Neural progenitor cell (in vitro differentiated cells): Measurements from ENCODE around the gene RENBP. TPM values are rescaled to one million over a fixed set of nuclear protein-coding genes. Genes with fewer than 3 reads are reported as not detected.

Source experiments
- DNase-seq: peaks from one replicate; pipeline ENCODE4 v3.0.0-alpha.2; 2016; ENCODE audit warnings: low spot score
- H2AFZ ChIP-seq: fragments of 200-600 bp; sonication (generic); replicated peaks from 2 replicates; pipeline ENCODE4 v1.6.1; 2016; ENCODE audit warnings: antibody characterized with exemption
- H3F3A ChIP-seq: fragments of 200-600 bp; sonication (generic); 2 replicates; pipeline ENCODE4 v1.6.1; 2016; ENCODE audit warnings: antibody characterized with exemption, low read depth
- H3K27ac ChIP-seq: fragments of 200-600 bp; sonication (generic); 2 replicates; pipeline ENCODE4 v1.5.1; 2016; ENCODE audit warnings: mild to moderate bottlenecking
- H3K27me3 ChIP-seq: fragments of 200-600 bp; sonication (generic); 2 replicates; pipeline ENCODE4 v1.6.1; 2016; ENCODE audit warnings: mild to moderate bottlenecking, moderate library complexity
- H3K36me3 ChIP-seq: fragments of 200-600 bp; sonication (generic); 2 replicates; pipeline ENCODE4 v1.5.1; 2016
- H3K4me1 ChIP-seq: fragments of 200-600 bp; sonication (generic); 2 replicates; pipeline ENCODE4 v1.6.1; 2016; ENCODE audit warnings: mixed run types
- H3K4me2 ChIP-seq: fragments of 200-600 bp; sonication (generic); 2 replicates; pipeline ENCODE4 v1.6.1; 2016
- H3K4me3 ChIP-seq: fragments of 200-600 bp; sonication (generic); 2 replicates; pipeline ENCODE4 v1.5.1; 2016
- H3K79me2 ChIP-seq: fragments of 200-600 bp; sonication (generic); 2 replicates; pipeline ENCODE4 v1.6.1; 2016; ENCODE audit warnings: low read depth
- H3K9ac ChIP-seq: fragments of 200-600 bp; sonication (generic); 2 replicates; pipeline ENCODE4 v1.6.1; 2016
- H3K9me3 ChIP-seq: fragments of 200-600 bp; sonication (generic); 2 replicates; pipeline ENCODE4 v1.5.1; 2016; ENCODE audit warnings: low read depth
- H4K20me1 ChIP-seq: fragments of 200-600 bp; sonication (generic); 2 replicates; pipeline ENCODE4 v1.6.1; 2016; ENCODE audit warnings: low read depth
- H3K27ac Mint-ChIP-seq: 3 replicates; pipeline ENCODE4 v1.8.0; 2021; ENCODE audit warnings: mixed read lengths
- H3K27me3 Mint-ChIP-seq: 2 replicates; pipeline ENCODE4 v1.8.0; 2022; ENCODE audit warnings: low read depth, mild to moderate bottlenecking, inconsistent platforms, moderate library complexity, mixed read lengths; ENCODE audit not compliant: insufficient read depth
- H3K36me3 Mint-ChIP-seq: 3 replicates; pipeline ENCODE4 v1.8.0; 2021; ENCODE audit warnings: mixed read lengths
- H3K4me1 Mint-ChIP-seq: 3 replicates; pipeline ENCODE4 v1.8.0; 2021; ENCODE audit warnings: mixed read lengths
- H3K4me3 Mint-ChIP-seq: 3 replicates; pipeline ENCODE4 v1.8.0; 2021; ENCODE audit warnings: mild to moderate bottlenecking, moderate library complexity, mixed read lengths
- H3K9me3 Mint-ChIP-seq: 3 replicates; pipeline ENCODE4 v1.8.0; 2020; ENCODE audit warnings: mixed read lengths
- EZH2 ChIP-seq: fragments of 200-600 bp; sonication (generic); IDR thresholded peaks from 2 replicates; pipeline ENCODE4 v1.6.1; 2017; ENCODE audit warnings: antibody characterized with exemption, mild to moderate bottlenecking, moderate library complexity
- EZH2phosphoT487 ChIP-seq: fragments of 200-600 bp; sonication (generic); IDR thresholded peaks from 2 replicates; pipeline ENCODE4 v1.6.1; 2017; ENCODE audit warnings: antibody characterized with exemption
- total RNA-seq: library from RNA; depleted of rRNA; stranded (reverse); fragments of >200 nt; gene quantifications from 2 replicates; pipeline ENCODE4 v1.2.3, GENCODE V29; 2015; ENCODE audit warnings: low replicate concordance
- TF ChIP-seq, protein P1 (sequence below): fragments of 200-600 bp; sonication (generic); IDR thresholded peaks from 2 replicates; pipeline ENCODE4 v1.5.1; 2017; ENCODE audit warnings: antibody characterized with exemption, mild to moderate bottlenecking

Gene RENBP
- total RNA-seq, 1 donor from 2014 or later, result 5.4 TPM

- H4K20me1 ChIP-seq, result no peaks in the 10 kb centered on the region
- Mint-ChIP-seq H3K27me3 (peaks cover 12% of the 10 kb centered on the region), H3K36me3 (peaks cover 24% of the 10 kb centered on the region), H3K27ac (peak overlapping the region; percentile 74), H3K9me3 (no peaks in the 10 kb centered on the region), H3K4me3 (peak overlapping the region; percentile 51), H3K4me1 (peaks cover 31% of the 10 kb centered on the region)
- H2AFZ ChIP-seq, result no peak overlapping the region
- no peak overlapping the region for H3K4me3 ChIP-seq
- peak; percentile 62 for DNase-seq
- H3K27ac ChIP-seq, result peak overlapping the region; percentile 80
- peaks cover 26% of the 10 kb centered on the region for H3F3A ChIP-seq
- TF ChIP-seq, protein P1, sequence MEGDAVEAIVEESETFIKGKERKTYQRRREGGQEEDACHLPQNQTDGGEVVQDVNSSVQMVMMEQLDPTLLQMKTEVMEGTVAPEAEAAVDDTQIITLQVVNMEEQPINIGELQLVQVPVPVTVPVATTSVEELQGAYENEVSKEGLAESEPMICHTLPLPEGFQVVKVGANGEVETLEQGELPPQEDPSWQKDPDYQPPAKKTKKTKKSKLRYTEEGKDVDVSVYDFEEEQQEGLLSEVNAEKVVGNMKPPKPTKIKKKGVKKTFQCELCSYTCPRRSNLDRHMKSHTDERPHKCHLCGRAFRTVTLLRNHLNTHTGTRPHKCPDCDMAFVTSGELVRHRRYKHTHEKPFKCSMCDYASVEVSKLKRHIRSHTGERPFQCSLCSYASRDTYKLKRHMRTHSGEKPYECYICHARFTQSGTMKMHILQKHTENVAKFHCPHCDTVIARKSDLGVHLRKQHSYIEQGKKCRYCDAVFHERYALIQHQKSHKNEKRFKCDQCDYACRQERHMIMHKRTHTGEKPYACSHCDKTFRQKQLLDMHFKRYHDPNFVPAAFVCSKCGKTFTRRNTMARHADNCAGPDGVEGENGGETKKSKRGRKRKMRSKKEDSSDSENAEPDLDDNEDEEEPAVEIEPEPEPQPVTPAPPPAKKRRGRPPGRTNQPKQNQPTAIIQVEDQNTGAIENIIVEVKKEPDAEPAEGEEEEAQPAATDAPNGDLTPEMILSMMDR, result no peak
- TF ChIP-seq EZH2phosphoT487 (no peak), EZH2 (no peak)
- H3K4me2 ChIP-seq, result no peak overlapping the region
- H3K9ac ChIP-seq, result no peak overlapping the region
- no peaks in the 10 kb centered on the region for H3K9me3 ChIP-seq
- peaks cover 9% of the 10 kb centered on the region for H3K79me2 ChIP-seq
- no peaks in the 10 kb centered on the region for H3K36me3 ChIP-seq
- H3K27me3 ChIP-seq, result no peaks in the 10 kb centered on the region
- peaks cover 6% of the 10 kb centered on the region for H3K4me1 ChIP-seq
Measured at GRCh38 chrX:153948002-153948466, 3.6 kb upstream of the RENBP start.

- H3K36me3 ChIP-seq, result no peaks in the 10 kb centered on the region
- no peak overlapping the region for H3K9ac ChIP-seq
- H3K27ac Mint-ChIP-seq, result peak overlapping the region; percentile 81
- H3F3A ChIP-seq, result peaks cover 26% of the 10 kb centered on the region
- H3K4me3 ChIP-seq, result no peak overlapping the region
- H3K4me1 ChIP-seq, result peaks cover 6% of the 10 kb centered on the region
- DNase-seq, result peak; percentile 85
- H3K4me1 Mint-ChIP-seq, result peaks cover 29% of the 10 kb centered on the region
- peaks cover under 1% of the 10 kb centered on the region for H3K79me2 ChIP-seq
- TF ChIP-seq, protein P1, result peak; percentile 75
- TF ChIP-seq EZH2phosphoT487, result no peak
- H3K27ac ChIP-seq, result peak overlapping the region; percentile 80
- H2AFZ ChIP-seq, result no peak overlapping the region
- H3K9me3 Mint-ChIP-seq, result no peaks in the 10 kb centered on the region
- H3K4me3 Mint-ChIP-seq, result peak overlapping the region; percentile 31
- H3K27me3 Mint-ChIP-seq, result peaks cover 12% of the 10 kb centered on the region
- peaks cover 21% of the 10 kb centered on the region for H3K36me3 Mint-ChIP-seq
- H3K4me2 ChIP-seq, result no peak overlapping the region
- no peaks in the 10 kb centered on the region for H3K9me3 ChIP-seq
- H3K27me3 ChIP-seq, result no peaks in the 10 kb centered on the region
- no peaks in the 10 kb centered on the region for H4K20me1 ChIP-seq
Measured at GRCh38 chrX:153947009-153947769, 2.7 kb upstream of the RENBP start.

DNA sequence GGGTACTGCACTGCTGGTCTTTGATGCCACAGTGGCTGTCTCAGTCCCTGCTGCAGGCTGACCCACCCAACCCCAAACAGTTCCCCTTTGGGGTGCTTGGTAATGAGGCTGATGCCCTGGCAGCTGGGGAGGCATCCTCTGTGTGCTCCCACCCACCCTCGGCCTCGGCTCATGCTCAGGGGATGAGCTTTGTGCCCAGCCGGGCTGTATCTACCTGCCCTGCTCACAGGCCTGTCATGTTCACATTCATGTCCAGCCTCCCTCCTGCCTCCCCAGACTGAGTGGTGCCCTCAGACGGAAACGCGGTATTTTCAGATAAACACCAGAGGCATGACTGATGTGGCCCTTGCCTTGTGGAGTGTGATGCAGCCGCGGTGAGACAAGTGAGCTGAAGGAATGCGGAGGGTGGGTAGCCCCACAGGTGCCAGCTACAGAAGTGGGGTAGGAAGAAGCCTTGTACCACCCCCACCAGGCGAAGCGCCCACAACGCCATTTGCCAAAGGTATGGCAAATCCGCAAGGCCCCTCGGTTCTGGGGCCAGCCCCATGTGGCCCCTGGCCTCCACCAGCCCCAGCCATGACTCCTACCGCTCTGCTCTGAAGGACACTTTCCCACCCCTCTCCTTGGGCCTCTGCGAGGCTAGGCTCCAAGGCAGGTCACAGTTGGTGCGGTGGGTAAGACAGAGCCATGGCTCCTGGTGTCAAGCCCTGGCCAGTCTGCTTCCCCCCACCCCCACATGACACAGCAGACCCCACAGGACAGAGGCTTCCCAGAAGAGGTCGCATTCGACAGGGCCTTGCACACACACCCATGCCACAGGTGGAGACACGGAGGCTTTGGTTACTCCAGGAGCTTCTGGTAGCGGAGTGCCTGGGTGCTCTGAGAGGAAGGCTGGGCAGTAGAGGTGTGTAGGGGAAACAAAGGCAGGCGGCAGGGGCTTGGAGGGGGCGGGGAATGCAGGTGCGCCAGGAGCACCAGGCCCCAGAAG lies 1.8 kb upstream of the RENBP start:
- no peak overlapping the region for H3K27ac Mint-ChIP-seq
- no peaks in the 10 kb centered on the region for H3K27me3 ChIP-seq
- H3K36me3 ChIP-seq, result no peaks in the 10 kb centered on the region
- H3K27ac ChIP-seq, result no peak overlapping the region
- no peaks in the 10 kb centered on the region for H4K20me1 ChIP-seq
- no peak overlapping the region for H3K9ac ChIP-seq
- DNase-seq, result no peak
- H3K9me3 ChIP-seq, result no peaks in the 10 kb centered on the region
- H3F3A ChIP-seq, result peaks cover 26% of the 10 kb centered on the region
- H3K36me3 Mint-ChIP-seq, result peaks cover 18% of the 10 kb centered on the region
- H3K9me3 Mint-ChIP-seq, result no peaks in the 10 kb centered on the region
- H3K4me1 ChIP-seq, result peaks cover 6% of the 10 kb centered on the region
- no peak overlapping the region for H3K4me2 ChIP-seq
- no peaks in the 10 kb centered on the region for H3K79me2 ChIP-seq
- H3K27me3 Mint-ChIP-seq, result peaks cover 14% of the 10 kb centered on the region
- no peak overlapping the region for H2AFZ ChIP-seq
- TF ChIP-seq EZH2 (no peak), EZH2phosphoT487 (no peak)
- TF ChIP-seq, protein P1, result no peak
- H3K4me3 Mint-ChIP-seq, result no peak overlapping the region
- no peak overlapping the region for H3K4me3 ChIP-seq
- peaks cover 30% of the 10 kb centered on the region for H3K4me1 Mint-ChIP-seq
